ENCODE data around the gene POLE3. TPM values are rescaled to one million over a fixed set of nuclear protein-coding genes. Genes with fewer than 3 reads are reported as not detected.
"Not testable (repeated sequence)": the region's sequence is repeated elsewhere in the genome, so short reads cannot be mapped to it uniquely, and the experiment has no call there.

Gene POLE3
- 36.8 TPM for polyA plus RNA-seq (2012; ENCODE audit: missing spikeins)

- FAIRE-seq (peak; percentile 92), DNase-seq (ENCODE audit: insufficient read length) (peak; percentile 87)
- TF ChIP-seq TAF1 (IDR thresholded peaks at IDR 0.05; ENCODE audit: borderline replicate concordance, low read depth, low read length) (peak; percentile 80), POLR2AphosphoS5 (IDR thresholded peaks at IDR 0.05; ENCODE audit: low read depth, low read length) (peak; percentile 80), POLR2A (IDR thresholded peaks at IDR 0.05; ENCODE audit: low read depth, low read length) (peak; percentile 87)
Observed at GRCh38 chr9:113410207-113410864, at the start of gene POLE3, which contains the start of gene C9orf43. TSS of gene POLE3 (minus strand) at chr9:113410675. CDS start at chr9:113410293, 382 bp downstream. TSS of gene C9orf43 (plus strand) at chr9:113410747. CDS start at chr9:113413494, 2,747 bp downstream.

- no peak for DNase-seq (ENCODE audit: insufficient read length)
- FAIRE-seq, result no peak
Observed at GRCh38 chr9:113456235-113456634, 45.8 kb upstream of the POLE3 start.

DNA sequence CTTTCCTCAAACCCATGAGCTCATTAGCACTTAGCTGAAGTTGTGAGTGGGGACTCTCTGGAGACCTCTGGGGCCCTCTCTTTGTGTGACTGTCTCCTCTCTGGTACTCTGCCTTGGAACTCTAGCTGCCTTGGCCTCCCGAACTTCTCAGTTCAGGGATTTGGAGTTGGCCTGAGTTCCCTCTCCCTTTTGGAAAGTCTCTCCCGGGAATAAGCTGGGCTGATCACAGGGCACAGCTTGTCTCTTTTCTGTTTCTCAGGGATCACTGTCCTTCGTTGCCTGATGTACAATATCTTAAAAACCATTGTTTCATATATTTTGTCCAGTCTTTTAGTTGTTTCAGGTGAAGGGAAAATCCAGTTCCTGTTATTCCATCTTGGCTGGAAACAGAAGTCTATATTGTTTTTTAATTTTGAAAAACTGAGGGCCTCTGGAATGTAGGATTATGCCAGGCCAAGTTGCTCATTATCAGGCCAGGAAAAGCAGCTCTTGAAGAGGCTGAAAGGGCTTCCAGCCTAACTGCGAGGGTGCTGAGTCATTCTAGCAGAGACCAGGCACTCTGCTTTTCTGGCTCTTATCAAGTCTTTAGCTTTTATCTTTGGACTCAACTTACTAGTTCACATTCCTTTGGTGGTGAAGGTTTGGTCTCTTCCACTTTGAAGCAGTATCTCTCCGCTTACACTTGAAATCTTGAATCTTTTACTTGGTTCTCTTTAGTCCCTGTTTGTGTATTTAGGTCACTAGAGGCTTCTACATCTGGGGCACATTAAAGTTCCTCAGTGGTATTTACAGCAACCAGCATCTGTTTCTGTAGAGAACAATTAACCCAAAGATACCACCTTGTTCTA, 44.7 kb upstream of the POLE3 start:
- DNase-seq (ENCODE audit: insufficient read length), result no peak
- no peak for FAIRE-seq
- no peak for TF ChIP-seq TAF1 (IDR thresholded peaks at IDR 0.05; ENCODE audit: borderline replicate concordance, low read depth, low read length)
- no peak for TF ChIP-seq POLR2AphosphoS5 (IDR thresholded peaks at IDR 0.05; ENCODE audit: low read depth, low read length)
- no peak for TF ChIP-seq POLR2A (IDR thresholded peaks at IDR 0.05; ENCODE audit: low read depth, low read length)

More at GRCh38 chr9:113456235-113456634, 45.8 kb upstream of the POLE3 start:
- TF ChIP-seq TAF1 (IDR thresholded peaks at IDR 0.05; ENCODE audit: borderline replicate concordance, low read depth, low read length) (no peak), POLR2AphosphoS5 (IDR thresholded peaks at IDR 0.05; ENCODE audit: low read depth, low read length) (no peak), POLR2A (IDR thresholded peaks at IDR 0.05; ENCODE audit: low read depth, low read length) (no peak)

GRCh38 chr9:113452113-113452605, 41.7 kb upstream of the POLE3 start:
- FAIRE-seq (no peak), DNase-seq (ENCODE audit: insufficient read length) (no peak)
- TF ChIP-seq POLR2A (IDR thresholded peaks at IDR 0.05; ENCODE audit: low read depth, low read length) (no peak), TAF1 (IDR thresholded peaks at IDR 0.05; ENCODE audit: borderline replicate concordance, low read depth, low read length) (no peak)

GRCh38 chr9:113449376-113449775, 38.9 kb upstream of the POLE3 start:
- TF ChIP-seq TAF1 (IDR thresholded peaks at IDR 0.05; ENCODE audit: borderline replicate concordance, low read depth, low read length) (no peak), POLR2A (IDR thresholded peaks at IDR 0.05; ENCODE audit: low read depth, low read length) (no peak), POLR2AphosphoS5 (IDR thresholded peaks at IDR 0.05; ENCODE audit: low read depth, low read length) (no peak)
- DNase-seq (ENCODE audit: insufficient read length) (no peak), FAIRE-seq (no peak)

DNA sequence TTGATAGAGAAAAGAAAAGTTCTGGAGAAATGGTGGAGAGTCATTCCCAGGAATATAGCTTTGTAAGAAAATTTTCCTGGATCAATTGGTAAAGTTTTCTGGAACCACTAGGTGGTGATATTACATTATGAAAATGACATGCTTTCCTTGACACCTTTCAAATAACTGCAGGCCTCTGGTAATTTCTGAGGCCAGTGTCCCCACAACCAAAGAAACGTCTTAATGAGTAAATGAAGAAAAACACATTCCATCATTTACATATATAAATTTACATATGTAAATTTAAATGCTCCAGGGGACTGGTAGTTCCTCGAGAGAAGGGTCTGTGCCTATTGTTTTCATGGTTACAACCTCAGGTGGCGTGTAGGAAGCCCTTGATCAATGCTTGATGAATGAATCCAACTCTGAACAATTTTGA, 35.9 kb upstream of the POLE3 start:
- DNase-seq (ENCODE audit: insufficient read length) (no peak), FAIRE-seq (peak; percentile 77)
- TF ChIP-seq POLR2A (IDR thresholded peaks at IDR 0.05; ENCODE audit: low read depth, low read length) (no peak), POLR2AphosphoS5 (IDR thresholded peaks at IDR 0.05; ENCODE audit: low read depth, low read length) (no peak), TAF1 (IDR thresholded peaks at IDR 0.05; ENCODE audit: borderline replicate concordance, low read depth, low read length) (no peak)

DNA sequence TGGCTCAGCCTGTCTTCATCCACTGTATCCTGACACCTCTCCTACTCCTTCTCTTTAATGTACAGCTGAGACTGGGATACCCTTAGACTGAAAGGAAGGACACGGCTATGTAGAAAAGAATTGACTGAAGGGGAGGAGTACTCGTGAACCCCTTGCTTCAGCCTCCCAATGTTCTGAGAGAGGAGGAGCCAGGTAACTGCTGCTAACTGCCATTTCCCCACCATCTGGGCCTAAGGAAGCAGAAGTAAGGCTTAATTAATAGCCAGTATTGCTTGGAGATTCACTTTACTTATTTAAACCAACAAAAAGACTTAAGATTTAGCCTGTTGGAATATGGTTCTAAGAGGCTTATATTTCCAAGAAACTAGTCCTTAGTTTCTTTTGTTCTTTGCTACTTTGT, 34.3 kb upstream of the POLE3 start:
- no peak for FAIRE-seq

GRCh38 chr9:113437716-113438115, 27.2 kb upstream of the POLE3 start:
- FAIRE-seq; DNase-seq (ENCODE audit: insufficient read length): not testable (repeated sequence)

More for the DNA sequence above, 34.3 kb upstream of the POLE3 start:
- no peak for DNase-seq (ENCODE audit: insufficient read length)
- TF ChIP-seq POLR2AphosphoS5 (IDR thresholded peaks at IDR 0.05; ENCODE audit: low read depth, low read length) (no peak), TAF1 (IDR thresholded peaks at IDR 0.05; ENCODE audit: borderline replicate concordance, low read depth, low read length) (no peak), POLR2A (IDR thresholded peaks at IDR 0.05; ENCODE audit: low read depth, low read length) (no peak)

DNA sequence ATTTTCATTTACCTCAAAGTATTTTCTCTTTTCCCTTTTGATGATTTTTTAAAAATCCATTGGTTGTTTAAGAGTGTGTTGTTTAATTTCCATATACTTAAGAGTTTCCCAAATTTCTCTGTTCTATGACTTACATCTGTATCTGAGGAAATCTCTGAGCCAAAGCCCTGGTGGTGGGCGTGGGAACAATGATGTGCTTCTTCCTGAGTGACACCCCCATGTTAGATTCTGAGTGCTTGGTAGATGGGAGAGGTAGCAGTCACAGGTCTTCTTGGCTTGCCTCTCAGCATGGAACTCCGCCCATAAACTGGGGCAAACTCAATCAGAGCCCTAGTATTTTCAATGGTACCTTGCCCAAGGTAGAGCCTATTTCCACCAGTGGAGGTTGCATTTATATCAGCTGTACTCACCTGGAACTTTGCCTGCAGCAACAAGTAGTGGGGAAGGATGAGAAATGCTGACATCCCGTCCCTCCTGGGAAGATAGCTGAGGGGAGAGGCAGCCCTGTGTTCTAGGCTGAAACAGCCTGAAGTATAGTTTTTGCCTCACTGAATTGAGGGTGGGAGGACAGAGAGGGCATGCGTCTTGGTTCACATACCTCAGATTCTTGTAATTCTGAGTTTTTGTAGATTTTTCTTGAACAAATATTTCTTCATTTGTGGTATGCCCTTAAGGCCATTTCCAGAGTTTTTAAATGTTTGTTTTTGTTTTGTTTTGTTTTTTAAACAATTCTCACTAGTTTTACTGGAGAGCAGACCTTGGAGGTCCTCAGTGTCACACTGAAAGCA, 26.4 kb upstream of the POLE3 start:
- no peak for FAIRE-seq
- DNase-seq (ENCODE audit: insufficient read length), result no peak
- TF ChIP-seq POLR2A (IDR thresholded peaks at IDR 0.05; ENCODE audit: low read depth, low read length) (no peak), TAF1 (IDR thresholded peaks at IDR 0.05; ENCODE audit: borderline replicate concordance, low read depth, low read length) (no peak), POLR2AphosphoS5 (IDR thresholded peaks at IDR 0.05; ENCODE audit: low read depth, low read length) (no peak)

DNA sequence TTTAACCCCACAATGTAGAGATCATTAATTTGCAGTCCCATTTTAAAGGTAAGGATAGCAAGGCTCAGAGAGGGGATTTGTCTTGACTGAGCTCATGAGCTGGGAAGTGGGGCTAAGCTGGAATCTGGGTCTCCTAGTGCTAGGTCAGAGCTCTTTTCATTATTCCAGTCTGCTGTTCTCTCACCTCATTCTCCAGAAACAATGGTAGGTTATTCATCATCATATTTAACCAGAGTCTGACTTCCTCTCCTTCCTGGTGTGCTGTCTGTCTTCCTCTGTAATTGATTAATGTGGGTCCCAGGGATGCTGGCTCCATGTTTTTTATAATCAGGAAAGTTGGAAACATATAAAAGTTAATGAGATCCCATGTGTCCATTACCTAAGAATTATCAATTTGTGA, 20.7 kb upstream of the POLE3 start:
- FAIRE-seq (no peak), DNase-seq (ENCODE audit: insufficient read length) (no peak)
- TF ChIP-seq POLR2A (IDR thresholded peaks at IDR 0.05; ENCODE audit: low read depth, low read length), result no peak
- no peak for TF ChIP-seq TAF1 (IDR thresholded peaks at IDR 0.05; ENCODE audit: borderline replicate concordance, low read depth, low read length)
- TF ChIP-seq POLR2AphosphoS5 (IDR thresholded peaks at IDR 0.05; ENCODE audit: low read depth, low read length), result no peak

DNA sequence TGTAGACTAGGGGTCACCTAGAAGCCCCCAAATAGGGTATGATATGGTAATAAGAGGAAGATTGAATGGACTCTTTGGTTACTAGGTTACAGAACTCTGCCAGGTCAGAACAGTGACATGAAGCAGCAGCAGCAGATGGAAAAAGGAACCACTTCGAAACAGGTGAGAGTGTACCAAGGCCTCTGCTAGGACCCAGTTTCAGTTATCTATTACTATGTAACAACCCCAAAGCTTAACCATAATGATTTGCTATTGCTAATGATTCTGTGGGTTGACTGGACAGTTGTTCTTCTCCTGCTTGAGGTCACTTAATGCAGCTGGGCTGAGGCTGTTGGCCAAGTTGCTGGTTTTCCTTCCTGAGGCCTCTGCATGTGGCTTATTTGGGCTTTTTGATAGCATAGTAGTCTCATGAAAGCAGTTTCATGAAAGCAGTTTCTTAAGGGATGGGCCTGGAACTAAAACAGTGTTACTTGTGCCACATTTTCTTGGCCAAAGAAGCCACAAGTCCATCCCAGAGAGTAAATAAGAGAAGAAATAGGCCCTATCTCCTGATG, 17.7 kb upstream of the POLE3 start:
- DNase-seq (ENCODE audit: insufficient read length) (no peak), FAIRE-seq (no peak)
- TF ChIP-seq POLR2A (IDR thresholded peaks at IDR 0.05; ENCODE audit: low read depth, low read length) (no peak), POLR2AphosphoS5 (IDR thresholded peaks at IDR 0.05; ENCODE audit: low read depth, low read length) (no peak), TAF1 (IDR thresholded peaks at IDR 0.05; ENCODE audit: borderline replicate concordance, low read depth, low read length) (no peak)

Measured in GM12892 (cell line).